ENCODE results near the gene KRT33A.
"Not testable (repeated sequence)": the region's sequence is repeated elsewhere in the genome, so short reads cannot be mapped to it uniquely, and the experiment has no call there.

The KRT33A gene

DNA sequence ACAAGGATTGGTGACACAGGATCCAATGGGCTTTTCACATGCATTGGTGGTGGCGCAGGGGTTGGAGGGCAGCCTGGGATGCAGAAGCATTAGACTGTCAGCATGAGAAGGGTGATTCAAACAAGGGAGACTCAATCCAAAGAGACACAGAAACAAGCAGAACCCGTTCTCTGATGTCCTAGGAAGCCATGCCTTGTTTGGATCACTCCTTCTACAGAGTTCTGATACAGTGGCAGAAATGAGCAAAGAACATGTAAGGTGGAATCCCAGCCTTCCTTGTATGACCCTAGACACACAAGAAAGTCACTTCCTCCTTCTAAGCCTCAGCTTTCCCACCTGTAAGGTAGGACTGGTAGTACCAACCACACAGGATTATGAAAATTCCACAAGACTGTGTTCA lies 13.3 kb upstream of the KRT33A start:
- DNase-seq (ENCODE audit: low read depth) = no peak
- no peak overlapping the region for H3K4me3 ChIP-seq (replicated peaks; ENCODE audit: low read depth, low read length)
- TF ChIP-seq, protein P1, sequence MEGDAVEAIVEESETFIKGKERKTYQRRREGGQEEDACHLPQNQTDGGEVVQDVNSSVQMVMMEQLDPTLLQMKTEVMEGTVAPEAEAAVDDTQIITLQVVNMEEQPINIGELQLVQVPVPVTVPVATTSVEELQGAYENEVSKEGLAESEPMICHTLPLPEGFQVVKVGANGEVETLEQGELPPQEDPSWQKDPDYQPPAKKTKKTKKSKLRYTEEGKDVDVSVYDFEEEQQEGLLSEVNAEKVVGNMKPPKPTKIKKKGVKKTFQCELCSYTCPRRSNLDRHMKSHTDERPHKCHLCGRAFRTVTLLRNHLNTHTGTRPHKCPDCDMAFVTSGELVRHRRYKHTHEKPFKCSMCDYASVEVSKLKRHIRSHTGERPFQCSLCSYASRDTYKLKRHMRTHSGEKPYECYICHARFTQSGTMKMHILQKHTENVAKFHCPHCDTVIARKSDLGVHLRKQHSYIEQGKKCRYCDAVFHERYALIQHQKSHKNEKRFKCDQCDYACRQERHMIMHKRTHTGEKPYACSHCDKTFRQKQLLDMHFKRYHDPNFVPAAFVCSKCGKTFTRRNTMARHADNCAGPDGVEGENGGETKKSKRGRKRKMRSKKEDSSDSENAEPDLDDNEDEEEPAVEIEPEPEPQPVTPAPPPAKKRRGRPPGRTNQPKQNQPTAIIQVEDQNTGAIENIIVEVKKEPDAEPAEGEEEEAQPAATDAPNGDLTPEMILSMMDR (IDR thresholded peaks at IDR 0.05; ENCODE audit: low read length, missing control alignments) = no peak

DNA sequence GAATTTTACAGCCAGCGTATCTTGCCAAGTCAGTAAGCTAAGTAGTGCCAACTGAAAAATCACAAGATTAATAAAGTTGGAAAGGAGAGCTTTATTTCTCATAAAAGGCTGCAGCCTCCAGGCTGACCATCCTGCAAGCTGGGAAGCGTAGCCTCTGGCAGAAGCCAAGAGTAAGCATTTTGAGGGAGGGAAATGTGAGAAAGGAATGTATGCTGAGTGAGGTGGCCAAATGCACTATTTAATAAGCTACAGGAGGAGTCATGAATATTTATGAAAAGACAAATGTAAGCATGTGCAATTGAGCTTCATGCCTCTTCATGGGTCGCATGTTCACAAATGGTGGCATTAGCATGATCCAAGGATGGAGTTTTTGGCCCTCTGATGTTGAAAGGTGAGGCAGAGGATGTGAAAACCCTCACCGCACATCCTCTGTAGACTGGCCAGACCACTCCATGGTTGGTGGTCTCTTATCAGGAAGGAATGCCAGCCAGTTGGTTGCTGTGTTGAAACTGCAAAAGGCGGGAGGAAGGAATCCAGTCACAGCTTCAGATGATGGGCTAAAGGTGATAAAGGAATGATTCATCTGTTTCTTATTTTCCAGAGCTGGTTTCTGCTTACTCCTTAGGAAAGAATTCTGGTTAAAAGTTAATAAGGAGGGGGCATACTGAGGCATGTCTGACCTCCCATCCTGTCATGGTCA lies 9.8 kb upstream of the KRT33A start:
- DNase-seq (ENCODE audit: low read depth) = peak; percentile 42
- H3K4me3 ChIP-seq (replicated peaks; ENCODE audit: low read depth, low read length) = no peak overlapping the region
- TF ChIP-seq, protein P1 (IDR thresholded peaks at IDR 0.05; ENCODE audit: low read length, missing control alignments) = no peak

DNA sequence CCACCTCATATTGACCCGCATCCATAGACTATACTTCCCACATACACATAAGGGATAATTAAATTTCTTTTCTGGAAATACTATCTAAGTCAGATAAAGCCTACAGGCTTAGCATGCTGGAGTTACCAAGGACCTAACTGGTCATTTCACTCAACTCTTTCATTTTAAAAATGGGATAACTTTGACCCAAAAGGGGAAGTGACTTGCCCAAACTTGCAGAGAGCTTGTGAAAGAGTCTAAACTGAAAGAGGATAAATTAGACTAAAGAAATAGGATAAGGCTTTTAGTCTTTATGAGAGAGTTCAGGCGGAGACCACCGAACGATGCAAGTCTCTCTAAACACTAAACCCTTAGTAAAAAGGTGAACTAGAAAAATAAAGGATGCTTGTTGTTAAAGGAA lies 3.9 kb upstream of the KRT33A start:
- TF ChIP-seq, protein P1 (IDR thresholded peaks at IDR 0.05; ENCODE audit: low read length, missing control alignments) = no peak
- H3K4me3 ChIP-seq (replicated peaks; ENCODE audit: low read depth, low read length) = no peak overlapping the region
- DNase-seq (ENCODE audit: low read depth) = no peak

DNA sequence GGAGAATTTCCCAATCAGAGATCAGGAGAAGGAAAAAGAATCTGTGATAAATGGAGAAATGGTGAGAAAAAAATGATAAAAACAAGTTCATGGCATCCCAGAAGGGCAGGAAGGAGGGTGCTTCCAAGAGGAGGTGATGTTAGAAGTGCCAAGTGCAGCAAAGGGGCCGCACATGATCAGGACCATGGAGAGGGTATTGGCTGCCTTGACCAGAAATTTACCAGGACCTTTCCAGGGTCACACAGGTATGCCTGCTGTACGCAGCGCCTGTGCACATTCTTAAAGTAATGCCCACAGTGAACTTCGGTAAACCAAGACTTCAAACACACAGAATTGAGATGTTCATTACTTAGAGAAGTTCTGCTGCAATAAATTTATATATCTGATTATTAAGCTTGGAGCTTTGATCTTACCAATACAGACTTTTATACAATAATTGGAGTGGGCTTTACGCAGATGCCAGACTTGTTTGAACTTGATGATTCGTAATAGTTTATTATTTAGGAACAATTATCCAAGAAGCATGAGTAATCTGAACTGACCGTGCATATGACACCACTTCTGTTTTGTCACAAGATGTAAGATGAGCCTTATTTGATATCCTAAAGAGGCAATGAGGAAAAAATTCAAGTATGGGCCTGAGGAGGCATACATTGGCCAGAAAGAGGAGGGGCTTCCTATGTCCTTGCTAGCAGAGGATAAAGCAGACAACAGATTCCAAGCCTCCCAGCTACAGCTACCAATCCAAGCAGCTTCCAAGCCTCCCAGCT lies 2.2 kb upstream of the KRT33A start:
- TF ChIP-seq, protein P1 (IDR thresholded peaks at IDR 0.05; ENCODE audit: low read length, missing control alignments) = no peak
- no peak for DNase-seq (ENCODE audit: low read depth)
- no peak overlapping the region for H3K4me3 ChIP-seq (replicated peaks; ENCODE audit: low read depth, low read length)

DNA sequence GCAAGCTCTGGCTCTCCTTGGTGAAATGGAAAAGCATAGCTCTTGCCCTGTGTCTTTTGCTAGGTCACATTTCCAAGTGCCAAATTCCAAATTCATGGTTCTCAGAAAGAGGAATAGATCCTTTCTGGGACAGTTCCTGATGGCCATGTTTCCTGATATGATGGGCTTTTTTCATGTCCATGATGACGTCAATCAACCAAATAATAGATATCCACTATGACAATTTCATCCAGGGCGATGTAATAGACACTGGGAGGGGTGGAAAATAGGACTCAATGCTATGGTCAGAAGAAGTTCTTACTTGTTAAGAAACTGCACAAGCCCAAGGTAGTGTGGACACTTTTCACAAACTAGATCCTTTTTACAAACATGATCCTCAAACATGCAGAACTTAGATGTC lies 549 bp upstream of the KRT33A start:
- no peak for DNase-seq (ENCODE audit: low read depth)
- no peak overlapping the region for H3K4me3 ChIP-seq (replicated peaks; ENCODE audit: low read depth, low read length)
- TF ChIP-seq, protein P1 (IDR thresholded peaks at IDR 0.05; ENCODE audit: low read length, missing control alignments) = no peak

DNA sequence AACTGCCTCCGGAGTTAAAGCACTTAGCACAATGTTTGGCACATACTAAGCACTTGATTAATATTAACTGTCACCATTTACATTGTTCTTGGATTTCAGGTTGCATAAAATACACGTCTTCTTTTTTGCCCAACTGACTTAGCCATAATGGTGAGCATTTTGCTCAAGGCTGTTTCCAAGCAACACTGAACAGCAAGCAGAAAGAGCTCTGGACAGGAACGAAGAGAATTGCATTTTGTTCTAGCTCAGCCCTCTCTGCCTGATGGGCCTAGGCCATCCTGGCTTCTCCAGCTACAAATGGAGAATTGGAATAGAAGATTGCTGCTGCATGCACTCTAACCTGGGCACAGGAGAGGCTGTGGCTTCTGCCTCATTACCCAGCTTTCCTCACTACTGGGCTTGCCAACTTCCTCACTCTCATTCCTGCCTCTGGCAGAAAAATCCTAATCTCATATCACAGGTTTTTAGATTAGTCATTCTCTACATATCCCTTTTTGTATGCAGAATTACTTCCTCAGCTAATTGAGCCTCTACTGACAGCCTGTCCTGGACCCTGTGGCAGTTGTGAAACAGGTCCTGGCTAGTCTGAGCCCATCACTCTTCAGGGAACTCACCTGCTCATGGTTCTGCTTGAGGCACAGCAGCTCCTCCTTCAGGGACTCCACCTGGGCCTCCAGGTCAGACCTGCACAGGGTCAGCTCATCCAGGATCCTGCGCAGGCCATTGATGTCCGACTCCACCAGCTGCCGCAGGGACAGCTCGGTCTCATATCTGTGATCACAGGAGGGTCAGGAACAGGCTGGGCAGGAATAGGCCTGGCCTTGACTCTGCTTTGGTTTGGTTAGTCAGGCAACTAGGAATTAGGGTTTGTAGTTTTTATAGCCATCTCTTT lies 2.5 kb downstream of the KRT33A start:
- DNase-seq (ENCODE audit: low read depth) = no peak
- TF ChIP-seq, protein P1 (IDR thresholded peaks at IDR 0.05; ENCODE audit: low read length, missing control alignments) = no peak

DNA sequence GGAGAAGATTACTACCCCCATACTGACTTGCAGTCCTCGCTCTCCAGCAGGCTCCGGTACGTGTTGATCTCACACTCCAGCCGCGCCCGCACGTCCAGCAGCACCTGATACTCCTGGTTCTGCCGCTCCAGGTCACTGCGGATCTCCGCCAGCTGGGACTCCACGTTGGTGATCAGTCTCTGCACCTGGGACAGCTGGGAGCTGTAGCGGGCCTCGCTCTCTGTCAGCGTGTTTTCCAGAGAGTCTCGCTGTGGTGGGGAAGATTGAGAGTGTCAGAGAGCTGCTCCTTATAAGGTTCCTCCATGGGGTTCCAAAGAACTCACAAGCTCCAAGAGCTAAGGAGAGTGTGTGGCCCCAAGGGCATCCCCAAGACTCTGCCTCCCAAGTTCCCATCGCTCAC lies 4.2 kb downstream of the KRT33A start:
- DNase-seq (ENCODE audit: low read depth); H3K4me3 ChIP-seq (replicated peaks; ENCODE audit: low read depth, low read length): not testable (repeated sequence)

More for the DNA sequence above, 2.5 kb downstream of the KRT33A start:
- H3K4me3 ChIP-seq (replicated peaks; ENCODE audit: low read depth, low read length) = no peak overlapping the region

All from fibroblast of pulmonary artery (primary cell).